Upper lobe of left lung (tissue), 6 donors: ENCODE results near the gene CLRN3. TPM values are rescaled to one million over a fixed set of nuclear protein-coding genes. Genes with fewer than 3 reads are reported as not detected.

ENCODE experiments used
- ATAC-seq, 2 donors: fragments of 200-7000 bp; cut with Tn5 transposase; one replicate each; pipeline ENCODE4 v1.9.1; 2022; ENCODE audit warnings: mild to moderate bottlenecking in 2 of 2, moderate library complexity in 2 of 2; ENCODE audit not compliant: low FRiP score in 2 of 2
- DNase-seq, 2 donors: peaks; one replicate each; pipeline ENCODE4 v3.0.0-alpha.2; 2019 to 2020
- H3K27ac ChIP-seq, 4 donors: fragments of 200-600 bp; sonication (generic); one replicate each; pipeline ENCODE4 v1.5.1; 2016 to 2019
- H3K27me3 ChIP-seq, 4 donors: fragments of 200-600 bp; sonication (generic); one replicate each; pipeline ENCODE4 v1.5.1; 2017 to 2019
- H3K36me3 ChIP-seq, 4 donors: fragments of 200-600 bp; sonication (generic); one replicate each; pipeline ENCODE4 v1.5.1; 2016 to 2019
- H3K4me1 ChIP-seq, 4 donors: fragments of 200-600 bp; sonication (generic); one replicate each; pipeline ENCODE4 v1.5.1; 2018 to 2019
- H3K4me3 ChIP-seq, 4 donors: fragments of 200-600 bp; sonication (generic); one replicate each; pipeline ENCODE4 v1.5.1; 2017 to 2019; ENCODE audit warnings: mild to moderate bottlenecking in 2 of 4, moderate library complexity in 1 of 4
- H3K9me3 ChIP-seq, 4 donors: fragments of 200-600 bp; sonication (generic); one replicate each; pipeline ENCODE4 v1.5.1; 2018 to 2019
- CTCF ChIP-seq, 6 experiments: fragments of 450-650 bp in 4 of 6; fragments of 200-600 bp in 2 of 6; sonication (generic) in 2 of 6; IDR thresholded peaks; one replicate each; pipeline ENCODE4 v1.5.1; 2016 to 2019; ENCODE audit warnings: antibody characterized with exemption in 6 of 6
- EP300 ChIP-seq, 4 donors: sonication (generic); formaldehyde crosslinking; IDR thresholded peaks; one replicate each; pipeline ENCODE4 v1.5.1; 2017; ENCODE audit warnings: antibody characterized with exemption in 4 of 4, control low read depth in 2 of 4
- POLR2A ChIP-seq, 4 donors: fragments of 450-650 bp; IDR thresholded peaks; one replicate each; pipeline ENCODE4 v1.5.1; 2016 to 2017; ENCODE audit warnings: antibody characterized with exemption in 4 of 4, mild to moderate bottlenecking in 2 of 4
- POLR2AphosphoS5 ChIP-seq, 2 donors: sonication (generic); formaldehyde crosslinking; IDR thresholded peaks; one replicate each; pipeline ENCODE4 v1.5.1; 2017; ENCODE audit warnings: antibody characterized with exemption in 2 of 2
- WGBS, 2 donors: methylation state at CpG; one replicate each; pipeline ENCODE4 v1.1.5; 2017 to 2018; 5-methylcytosine and 5-hydroxymethylcytosine counted together
- total RNA-seq, 6 donors: library from RNA; depleted of rRNA in 4 of 6; stranded (reverse); fragments of >200 nt in 4 of 6; gene quantifications; one replicate each; pipeline versions ENCODE4 v1.1.0 to v1.2.1, GENCODE V29; 2016 to 2021
- donor health status: DM: no; HTN: no; CAD: no; lungs with moderate emphysema.
- donor health status: DM: no; HTN: yes; CAD: no; lungs with severe emphysema.

CLRN3 gene
- total RNA-seq, 6 donors from 2014 or later = 0.37 to 0.49 TPM; not detected in 4

DNA sequence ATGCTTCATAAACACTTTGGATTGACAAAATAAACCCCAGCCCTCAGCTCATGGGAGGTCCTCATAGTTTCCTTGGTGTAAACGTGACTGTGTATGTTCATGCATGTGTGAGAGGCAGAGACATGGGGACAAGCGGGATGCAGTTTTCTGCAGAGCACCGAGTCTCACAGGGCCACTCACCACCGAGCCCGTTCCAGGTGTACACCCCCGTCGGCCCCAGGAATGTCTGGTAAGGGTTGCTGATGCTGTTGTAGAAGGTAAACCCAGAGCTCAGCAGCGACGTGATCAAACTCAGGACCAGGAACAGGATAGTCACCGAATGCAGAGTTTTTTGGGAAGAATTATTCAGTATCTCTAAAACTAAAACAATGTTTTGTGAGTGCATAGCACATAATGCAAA is 9.2 kb downstream of the CLRN3 start:
- ATAC-seq = no peak
- WGBS, 2 donors = 93 to 98% methylated on average over 10 of the region's 10 CpGs
- DNase-seq = peak in 1 of 2 donors; percentile 20
- Histone ChIP-seq H3K4me1 (peaks cover 0 to 16% (median 5%) of the 10 kb centered on the region in 4 donors), H3K27ac (no peak overlapping the region), H3K36me3 (no peaks in the 10 kb centered on the region), H3K4me3 (no peak overlapping the region), H3K9me3 (no peaks in the 10 kb centered on the region), H3K27me3 (no peaks in the 10 kb centered on the region)
- TF ChIP-seq CTCF (IDR thresholded peaks at IDR 0.05) (no peak), POLR2AphosphoS5 (IDR thresholded peaks at IDR 0.05) (no peak), EP300 (IDR thresholded peaks at IDR 0.05) (no peak), POLR2A (IDR thresholded peaks at IDR 0.05) (no peak)

DNA sequence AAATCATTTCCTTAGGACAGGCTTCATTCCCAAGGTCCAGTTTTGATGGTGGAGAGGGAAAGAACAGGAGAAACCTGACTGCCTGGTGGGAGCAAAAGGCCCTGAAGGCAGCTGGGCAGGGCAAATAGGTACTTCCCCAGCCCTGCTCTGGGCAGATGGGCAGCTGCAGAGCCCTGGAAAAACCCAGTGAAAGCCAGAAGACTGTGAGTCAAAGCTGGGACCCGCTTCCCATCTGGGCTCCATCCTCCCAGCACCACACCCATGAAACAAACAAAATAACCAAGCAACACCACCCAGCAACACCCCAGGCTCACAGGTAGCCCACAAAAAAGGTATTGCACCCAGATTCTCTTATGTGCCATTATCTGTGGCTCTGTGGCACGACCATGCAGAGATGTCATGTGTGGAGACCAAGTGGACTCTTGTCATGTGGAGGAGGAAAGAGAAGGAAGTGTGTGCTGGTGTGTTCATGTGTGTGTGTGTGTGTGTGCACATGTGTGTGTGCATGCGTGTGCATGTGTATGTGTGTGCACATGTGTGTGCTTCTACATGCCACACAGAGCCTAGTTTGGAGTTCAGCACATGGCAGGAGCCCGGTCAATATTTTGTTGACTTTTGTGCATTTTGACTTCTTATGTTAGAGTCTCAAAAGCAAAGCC is 9.8 kb downstream of the CLRN3 start:
- no peak overlapping the region for H3K4me3 ChIP-seq
- H3K36me3 ChIP-seq = no peaks in the 10 kb centered on the region
- ATAC-seq (no peak), DNase-seq (no peak)
- no peaks in the 10 kb centered on the region for H3K9me3 ChIP-seq
- H3K4me1 ChIP-seq = peaks cover 0 to 16% (median 5%) of the 10 kb centered on the region in 4 donors
- H3K27me3 ChIP-seq = no peaks in the 10 kb centered on the region
- 70 to 96% methylated on average over 4 of the region's 4 CpGs for WGBS, 2 donors
- no peak overlapping the region for H3K27ac ChIP-seq
- TF ChIP-seq EP300 (IDR thresholded peaks at IDR 0.05) (no peak), POLR2A (IDR thresholded peaks at IDR 0.05) (no peak), CTCF (IDR thresholded peaks at IDR 0.05) (no peak), POLR2AphosphoS5 (IDR thresholded peaks at IDR 0.05) (no peak)

- 75 to 81% methylated on average over 8 of the region's 8 CpGs for WGBS, 2 donors
- no peaks in the 10 kb centered on the region for H3K36me3 ChIP-seq
- TF ChIP-seq POLR2AphosphoS5 (IDR thresholded peaks at IDR 0.05) (no peak), CTCF (IDR thresholded peaks at IDR 0.05) (no peak), EP300 (IDR thresholded peaks at IDR 0.05) (no peak), POLR2A (IDR thresholded peaks at IDR 0.05) (no peak)
- peaks cover 0 to 16% (median 5%) of the 10 kb centered on the region in 4 donors for H3K4me1 ChIP-seq
- H3K27me3 ChIP-seq = no peaks in the 10 kb centered on the region
- H3K9me3 ChIP-seq = no peaks in the 10 kb centered on the region
- DNase-seq (no peak), ATAC-seq (no peak)
- H3K4me3 ChIP-seq = no peak overlapping the region
- no peak overlapping the region for H3K27ac ChIP-seq
Measured at GRCh38 chr10:127882391-127882790, 10.3 kb downstream of the CLRN3 start.

DNA sequence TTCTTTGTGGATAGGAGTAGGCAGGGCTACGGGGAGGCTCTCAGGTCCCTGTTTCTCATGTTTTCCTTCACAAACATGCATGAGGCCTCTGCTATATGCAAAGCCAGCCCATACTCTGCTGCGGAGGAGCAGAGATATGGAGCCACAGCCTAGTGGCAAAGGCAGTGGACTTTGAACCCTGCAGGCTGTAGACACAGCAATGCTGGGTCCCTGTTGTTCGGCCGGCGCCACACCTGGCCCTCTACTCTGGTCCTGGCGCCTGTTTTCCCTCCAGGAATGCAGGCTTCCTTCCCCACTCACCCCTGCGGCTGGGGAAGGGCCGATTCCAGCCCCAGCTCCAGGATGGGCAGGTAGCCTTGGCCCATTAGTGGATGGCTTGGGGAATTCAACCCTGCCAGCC is 11.5 kb downstream of the CLRN3 start:
- H3K27me3 ChIP-seq = no peaks in the 10 kb centered on the region
- H3K4me3 ChIP-seq = no peak overlapping the region
- WGBS, 2 donors = 90 to 92% methylated on average over 5 to 8 of the region's 8 CpGs
- no peaks in the 10 kb centered on the region for H3K9me3 ChIP-seq
- TF ChIP-seq EP300 (IDR thresholded peaks at IDR 0.05) (no peak), CTCF (IDR thresholded peaks at IDR 0.05) (no peak), POLR2AphosphoS5 (IDR thresholded peaks at IDR 0.05) (no peak), POLR2A (IDR thresholded peaks at IDR 0.05) (no peak)
- H3K27ac ChIP-seq = peak overlapping the region; percentile 38 to 82 (median 62)
- H3K36me3 ChIP-seq = no peaks in the 10 kb centered on the region
- DNase-seq (peak in 1 of 2 donors; percentile 43), ATAC-seq (no peak)
- H3K4me1 ChIP-seq = peaks cover 0 to 16% (median 5%) of the 10 kb centered on the region in 4 donors

- peak in 1 of 2 donors; percentile 42 for DNase-seq
- peak; percentile 52 to 71 for ATAC-seq
- whole genome bisulfite sequencing, 2 donors = 29 to 63% methylated on average over 1 to 2 of the region's 2 CpGs
- TF ChIP-seq CTCF (IDR thresholded peaks at IDR 0.05) = no peak
- peak in 1 of 2 donors; percentile 23 for TF ChIP-seq POLR2AphosphoS5 (IDR thresholded peaks at IDR 0.05)
- TF ChIP-seq EP300 (IDR thresholded peaks at IDR 0.05) = no peak
- Histone ChIP-seq H3K4me1 (peaks cover 0 to 16% (median 5%) of the 10 kb centered on the region in 4 donors), H3K27me3 (no peaks in the 10 kb centered on the region), H3K36me3 (no peaks in the 10 kb centered on the region), H3K27ac (peak overlapping the region; percentile 38 to 82 (median 62)), H3K9me3 (no peaks in the 10 kb centered on the region), H3K4me3 (no peak overlapping the region)
Measured at GRCh38 chr10:127880557-127880956, 12.2 kb downstream of the CLRN3 start.
